Measurements from ENCODE around the gene TRUB2. TPM values are rescaled to one million over a fixed set of nuclear protein-coding genes. Genes with fewer than 3 reads are reported as not detected.
A peak's percentile ranks its signal among the peaks of the same experiment; 100 is the strongest.
"Not testable (repeated sequence)": the region's sequence is repeated elsewhere in the genome, so short reads cannot be mapped to it uniquely, and the experiment has no call there.

Gene TRUB2
- total RNA-seq, 1 experiment from 2014 or later = 37.6 TPM

- BruUV-seq (replicated peaks) = TSS peak; percentile 100
- peak; percentile 91 for DNase-seq (ENCODE audit: unreplicated experiment)
- ChIA-PET CTCF (interaction anchor here (0.6 kb wide), 2 partner anchors 21 to 1387 kb away, joined by 3 read pairs; no protein-coding TSS in a partner anchor), POLR2A (interaction anchor here (0.6 to 3.6 kb wide), 10 partner anchors 10 to 43 kb away, joined by 3 to 34 read pairs (median 4); partner anchors contain the start of genes TRUB2 and URM1)
- Mint-ChIP-seq H3K27me3 (ENCODE audit: insufficient read depth, unreplicated experiment) (no peaks in the 10 kb centered on the region), H3K4me1 (ENCODE audit: insufficient read depth, unreplicated experiment) (peaks cover 6% of the 10 kb centered on the region), H3K27ac (ENCODE audit: low read depth, unreplicated experiment) (peak within 1 kb of the TSS; percentile 93), H3K36me3 (ENCODE audit: insufficient read depth, unreplicated experiment) (peaks cover 20% of the 10 kb centered on the region), H3K9me3 (ENCODE audit: unreplicated experiment) (no peaks in the 10 kb centered on the region), H3K4me3 (ENCODE audit: unreplicated experiment) (peak within 1 kb of the TSS; percentile 92)
- no peak for TF ChIP-seq CTCF (IDR thresholded peaks at IDR 0.05; ENCODE audit: unreplicated experiment)
- intact Hi-C loops (cut with micrococcal nuclease) = loop anchor here (2.0 kb wide), 2 partner anchors 17 to 33 kb away; partner anchors contain the start of genes COQ4 and TRUB2
Measured at GRCh38 chr9:128339761-128340690, 17.8 kb upstream of the TRUB2 start, which contains the start of gene SLC27A4. Gene SLC27A4 (plus strand): TSS chr9:128340527. CDS start chr9:128343133, 2,606 bp downstream.

GRCh38 chr9:128338852-128339614, 16.8 kb upstream of the TRUB2 start:
- H3K27me3 Mint-ChIP-seq (ENCODE audit: insufficient read depth, unreplicated experiment); H3K27ac Mint-ChIP-seq (ENCODE audit: low read depth, unreplicated experiment); H3K4me3 Mint-ChIP-seq (ENCODE audit: unreplicated experiment); H3K4me1 Mint-ChIP-seq (ENCODE audit: insufficient read depth, unreplicated experiment); BruUV-seq (replicated peaks); intact Hi-C loops (cut with micrococcal nuclease); DNase-seq (ENCODE audit: unreplicated experiment); H3K9me3 Mint-ChIP-seq (ENCODE audit: unreplicated experiment): not testable (repeated sequence)
- ChIA-PET CTCF (interaction anchor here (0.6 to 0.9 kb wide), 2 partner anchors 19 to 23 kb away, joined by 3 to 5 read pairs; no protein-coding TSS in a partner anchor), POLR2A (interaction anchor here (0.6 to 3.6 kb wide), 5 partner anchors 9 to 33 kb away, joined by 3 to 34 read pairs (median 5); partner anchors contain the start of gene TRUB2)
- peaks cover 13% of the 10 kb centered on the region for H3K36me3 Mint-ChIP-seq (ENCODE audit: insufficient read depth, unreplicated experiment)

GRCh38 chr9:128337936-128338335, 15.7 kb upstream of the TRUB2 start:
- Mint-ChIP-seq H3K4me1 (ENCODE audit: insufficient read depth, unreplicated experiment) (peaks cover 6% of the 10 kb centered on the region), H3K36me3 (ENCODE audit: insufficient read depth, unreplicated experiment) (peaks cover 12% of the 10 kb centered on the region), H3K27ac (ENCODE audit: low read depth, unreplicated experiment) (no peak overlapping the region), H3K27me3 (ENCODE audit: insufficient read depth, unreplicated experiment) (no peaks in the 10 kb centered on the region), H3K9me3 (ENCODE audit: unreplicated experiment) (no peaks in the 10 kb centered on the region), H3K4me3 (ENCODE audit: unreplicated experiment) (no peak overlapping the region)
- ChIA-PET CTCF (interaction anchor here (0.9 kb wide), 1 partner anchor 24 kb away, joined by 5 read pairs; no protein-coding TSS in a partner anchor), POLR2A (interaction anchor here (0.6 to 3.6 kb wide), 3 partner anchors 8 to 215 kb away, joined by 3 to 34 read pairs (median 3); no protein-coding TSS in a partner anchor)
- DNase-seq (ENCODE audit: unreplicated experiment) = no peak
- intact Hi-C loops (cut with micrococcal nuclease) = no loop called here
- BruUV-seq (replicated peaks) = no TSS peak
- no peak for TF ChIP-seq CTCF (IDR thresholded peaks at IDR 0.05; ENCODE audit: unreplicated experiment)

GRCh38 chr9:128335914-128336313, 13.7 kb upstream of the TRUB2 start:
- POLR2A ChIA-PET = interaction anchor here (1.3 to 1.8 kb wide), 2 partner anchors 13 to 30 kb away, joined by 4 to 5 read pairs; partner anchors contain the start of gene COQ4
- Mint-ChIP-seq H3K27ac (ENCODE audit: low read depth, unreplicated experiment) (no peak overlapping the region), H3K9me3 (ENCODE audit: unreplicated experiment) (no peaks in the 10 kb centered on the region), H3K4me1 (ENCODE audit: insufficient read depth, unreplicated experiment) (no peaks in the 10 kb centered on the region), H3K27me3 (ENCODE audit: insufficient read depth, unreplicated experiment) (no peaks in the 10 kb centered on the region), H3K4me3 (ENCODE audit: unreplicated experiment) (no peak overlapping the region), H3K36me3 (ENCODE audit: insufficient read depth, unreplicated experiment) (peaks cover 15% of the 10 kb centered on the region)
- TF ChIP-seq CTCF (IDR thresholded peaks at IDR 0.05; ENCODE audit: unreplicated experiment) = no peak
- DNase-seq (ENCODE audit: unreplicated experiment) = no peak
- intact Hi-C loops (cut with micrococcal nuclease) = no loop called here
- CTCF ChIA-PET = interaction anchor here (1.7 kb wide), 1 partner anchor 41 kb away, joined by 8 read pairs; no protein-coding TSS in a partner anchor
- no TSS peak for BruUV-seq (replicated peaks)

All from MCF 10A (cell line).